RWPE1 (cell line): Measurements from ENCODE around the gene PDZRN3.

Experiments used
- CTCF ChIA-PET: fragments of 350-600 bp; sonication (Branson Sonifier 250); formaldehyde crosslinking; extraction: SDS; loops from one replicate; lab custom pipeline; 2021; lab: Yijun Ruan, JAX
- POLR2A ChIA-PET: fragments of 400-600 bp; formaldehyde crosslinking; extraction: SDS; loops from one replicate; lab custom pipeline; 2020; ENCODE audit warnings: antibody characterized with exemption; ENCODE audit not compliant: low non-redundant PET; lab: Yijun Ruan, JAX
- DNase-seq: peaks from one replicate; pipeline ENCODE4 v3.0.0; 2012; ENCODE audit warnings: low spot score
- H3K27ac ChIP-seq: fragments of 450-650 bp; 2 replicates; pipeline ENCODE4 v1.5.1; 2017
- CTCF ChIP-seq: fragments of 450-650 bp; conservative IDR thresholded peaks from 2 replicates; pipeline ENCODE4 v1.5.1; 2017; ENCODE audit warnings: low read depth, mild to moderate bottlenecking

The PDZRN3 gene

GRCh38 chr3:73399106-73399505, 225.6 kb downstream of the PDZRN3 start:
- ChIA-PET CTCF (no interaction called here), POLR2A (no interaction called here)
- TF ChIP-seq CTCF, result no peak
- no peak for DNase-seq
- no peak overlapping the region for H3K27ac ChIP-seq

- no peak for TF ChIP-seq CTCF
- CTCF ChIA-PET, result no interaction called here
- H3K27ac ChIP-seq, result no peak overlapping the region
- DNase-seq, result no peak
- POLR2A ChIA-PET, result no interaction called here
Measured at GRCh38 chr3:73398084-73398483, 226.7 kb downstream of the PDZRN3 start.

GRCh38 chr3:73394240-73394639, 230.5 kb downstream of the PDZRN3 start:
- ChIA-PET CTCF (no interaction called here), POLR2A (no interaction called here)
- no peak for DNase-seq
- TF ChIP-seq CTCF, result no peak
- no peak overlapping the region for H3K27ac ChIP-seq

GRCh38 chr3:73393005-73393404, 231.7 kb downstream of the PDZRN3 start:
- POLR2A ChIA-PET, result no interaction called here
- no peak overlapping the region for H3K27ac ChIP-seq
- no peak for TF ChIP-seq CTCF
- CTCF ChIA-PET, result no interaction called here
- DNase-seq, result no peak

- ChIA-PET CTCF (no interaction called here), POLR2A (no interaction called here)
- no peak for TF ChIP-seq CTCF
- no peak for DNase-seq
- no peak overlapping the region for H3K27ac ChIP-seq
Measured at GRCh38 chr3:73391984-73392383, 232.8 kb downstream of the PDZRN3 start.

GRCh38 chr3:73389928-73390327, 234.8 kb downstream of the PDZRN3 start:
- no peak for DNase-seq
- TF ChIP-seq CTCF, result no peak
- ChIA-PET CTCF (no interaction called here), POLR2A (no interaction called here)
- no peak overlapping the region for H3K27ac ChIP-seq

GRCh38 chr3:73389117-73389813, 235.5 kb downstream of the PDZRN3 start:
- DNase-seq, result no peak
- POLR2A ChIA-PET, result no interaction called here
- CTCF ChIA-PET, result no interaction called here
- TF ChIP-seq CTCF, result no peak
- no peak overlapping the region for H3K27ac ChIP-seq
